K562 (cell line): ENCODE measurements around the gene ATF6B. TPM values are rescaled to one million over a fixed set of nuclear protein-coding genes. Genes with fewer than 3 reads are reported as not detected.
A peak's percentile ranks its signal among the peaks of the same experiment; 100 is the strongest.

ENCODE experiments used
- ATF4 ChIP-seq: fragments of 450-650 bp; formaldehyde crosslinking; IDR thresholded peaks from 2 replicates; pipeline ENCODE4 v1.4.0; 2022; ENCODE audit warnings: mild to moderate bottlenecking, moderate library complexity
- BRD4 ChIP-seq: fragments of 200-600 bp; sonication (generic); IDR thresholded peaks from 2 replicates; pipeline ENCODE4 v1.6.1; 2017; ENCODE audit warnings: inconsistent platforms
- CBFA2T2 ChIP-seq: fragments of 450-650 bp; conservative IDR thresholded peaks from 2 replicates; pipeline ENCODE4 v1.6.1; 2017; ENCODE audit warnings: mild to moderate bottlenecking
- CHD2 ChIP-seq: IDR thresholded peaks from 2 replicates; pipeline ENCODE4 v1.6.1; 2011; ENCODE audit warnings: low read depth, low read length
- COPS2 ChIP-seq: fragments of 450-650 bp; conservative IDR thresholded peaks from 2 replicates; pipeline ENCODE4 v1.6.1; 2016; ENCODE audit warnings: mild to moderate bottlenecking, moderate library complexity
- CREB1 ChIP-seq, 2 experiments: sonication (generic) in 1 of 2; formaldehyde crosslinking in 1 of 2; IDR thresholded peaks; 2 replicates each; pipeline versions ENCODE4 v1.6.1 to v1.8.0; 2012 to 2022; ENCODE audit warnings: inconsistent platforms in 1 of 2, mild to moderate bottlenecking in 1 of 2, missing genetic modification reagents in 1 of 2, moderate library complexity in 1 of 2
- CXXC5 ChIP-seq: fragments of 250-450 bp; sonication (Bioruptor Pico); IDR thresholded peaks from 2 replicates; pipeline ENCODE4 v1.8.0; 2022; ENCODE audit warnings: inconsistent platforms, mild to moderate bottlenecking, moderate library complexity
- DEAF1 ChIP-seq: fragments of 450-650 bp; formaldehyde crosslinking; IDR thresholded peaks from 2 replicates; pipeline ENCODE4 v1.4.0; 2020; ENCODE audit warnings: mild to moderate bottlenecking, moderate library complexity
- E2F6 ChIP-seq, 2 experiments: IDR thresholded peaks; 2 replicates each; pipeline ENCODE4 v1.6.1; 2011; ENCODE audit warnings: borderline replicate concordance in 1 of 2, control low read depth in 1 of 2, low read depth in 1 of 2, low read length in 1 of 2, mild to moderate bottlenecking in 1 of 2, mixed read lengths in 1 of 2, moderate library complexity in 1 of 2; ENCODE audit not compliant: insufficient read depth in 1 of 2, insufficient read length in 1 of 2, poor library complexity in 1 of 2, severe bottlenecking in 1 of 2; ENCODE audit errors: extremely low read depth in 1 of 2
- HCFC1 ChIP-seq: IDR thresholded peaks from 2 replicates; pipeline ENCODE4 v1.6.1; 2012; ENCODE audit warnings: low read depth, low read length, improper control_type of control experiment
- MCM2 ChIP-seq: fragments of 450-650 bp; IDR thresholded peaks from 2 replicates; pipeline ENCODE4 v1.6.1; 2017; ENCODE audit warnings: low read depth, mild to moderate bottlenecking
- MCM3 ChIP-seq: fragments of 450-650 bp; IDR thresholded peaks from 2 replicates; pipeline ENCODE4 v1.6.1; 2016
- MED1 ChIP-seq: sonication (generic); formaldehyde crosslinking; IDR thresholded peaks from 2 replicates; pipeline ENCODE4 v1.8.1; 2023; ENCODE audit warnings: missing genetic modification reagents, borderline replicate concordance
- POU5F1 ChIP-seq: fragments of 150-350 bp; IDR thresholded peaks from 2 replicates; pipeline ENCODE4 v1.6.1; 2014; ENCODE audit warnings: borderline replicate concordance, low read length, low read depth, mild to moderate bottlenecking; ENCODE audit not compliant: partially characterized antibody
- SETDB1 ChIP-seq: IDR thresholded peaks from one replicate; pipeline ENCODE4 v1.6.1; 2012; ENCODE audit warnings: low read length, control low read depth, inconsistent platforms
- SMAD4 ChIP-seq: fragments of 250-450 bp; sonication (Bioruptor Pico); conservative IDR thresholded peaks from 2 replicates; pipeline ENCODE4 v1.8.0; 2021; ENCODE audit warnings: inconsistent platforms, mild to moderate bottlenecking, moderate library complexity
- TAF7 ChIP-seq: fragments of 450-650 bp; IDR thresholded peaks from 2 replicates; pipeline ENCODE4 v1.6.1; 2016; ENCODE audit warnings: missing genetic modification characterization, missing compliant biosample characterization
- TCF3 ChIP-seq: sonication (generic); formaldehyde crosslinking; IDR thresholded peaks from 2 replicates; pipeline ENCODE4 v1.4.0; 2020; ENCODE audit warnings: mild to moderate bottlenecking, missing genetic modification reagents
- ZNF121 ChIP-seq: sonication (generic); formaldehyde crosslinking; conservative IDR thresholded peaks from 2 replicates; pipeline ENCODE4 v1.8.0; 2022; ENCODE audit warnings: missing genetic modification reagents
- ZNF354B ChIP-seq: fragments of 250-450 bp; sonication (Bioruptor Pico); IDR thresholded peaks from 2 replicates; pipeline ENCODE4 v1.4.0; 2020
- ZNF707 ChIP-seq: fragments of 250-450 bp; sonication (Bioruptor Pico); conservative IDR thresholded peaks from 2 replicates; pipeline ENCODE4 v1.8.0; 2022; ENCODE audit warnings: inconsistent platforms, mild to moderate bottlenecking, moderate library complexity
- ZNF778 ChIP-seq: fragments of 450-650 bp; formaldehyde crosslinking; IDR thresholded peaks from 2 replicates; pipeline ENCODE4 v1.4.0; 2020; ENCODE audit warnings: mild to moderate bottlenecking, moderate library complexity
- polyA plus RNA-seq, 8 experiments: library from polyadenylated mRNA; depleted of rRNA in 4 of 8; stranded (reverse) in 5 of 8; unstranded in 3 of 8; fragments of >200 nt; fragmentation: Nextera tagmentation in 2 of 8; fragmentation: Illumina TruSeq in 1 of 8; extraction: Ambion mirVana in 2 of 8; extraction: Trizol in 1 of 8; gene quantifications; 2 replicates each; pipeline versions ENCODE4 v1.2.1 to v1.2.3, GENCODE V29; 2011 to 2014; ENCODE audit warnings: inconsistent platforms in 1 of 8, missing spikeins in 1 of 8
- total RNA-seq, 7 experiments: library from RNA; depleted of rRNA in 6 of 7; stranded (reverse); fragments of >200 nt in 6 of 7; fragmentation: Illumina TruSeq in 2 of 7; extraction: Trizol in 2 of 7; gene quantifications; 2 replicates each; pipeline versions ENCODE4 v1.2.1 to v1.2.3, GENCODE V29; 2011 to 2021; ENCODE audit warnings: low replicate concordance in 1 of 7
- TF ChIP-seq, protein P1 (sequence below): fragments of 250-450 bp; sonication (Bioruptor Pico); IDR thresholded peaks from 2 replicates; pipeline ENCODE4 v1.8.0; 2021; ENCODE audit warnings: moderate library complexity, mild to moderate bottlenecking, inconsistent platforms

ATF6B gene
- total and polyA plus RNA-seq, 9 of the 15 experiments (the other 6 are each of a cell fraction or from before 2014, with no cell fraction given) = 20.7 to 131 (median 31.7) TPM

- TF ChIP-seq MCM3 (no peak), ZNF707 (CRISPR knock-in tag) (no peak), ZNF778 (no peak), E2F6 (IDR thresholded peaks at IDR 0.05; ENCODE audit: borderline replicate concordance in 1 of 2, extremely low read depth in 1 of 2, insufficient read depth in 1 of 2, insufficient read length in 1 of 2, low read depth in 1 of 2, low read length in 1 of 2, poor library complexity in 1 of 2, severe bottlenecking in 1 of 2) (peak; percentile 53 to 66), HCFC1 (peak; percentile 43; the same call in 1 of the 2 replicates), SMAD4 (CRISPR knock-in tag) (peak; percentile 61; the same call in 1 of the 2 replicates), BRD4 (no peak; the same call in 1 of the 2 replicates), COPS2 (no peak), CBFA2T2 (peak; percentile 53), CHD2 (no peak), DEAF1 (CRISPR knock-in tag) (peak; percentile 74; the same call in 1 of the 2 replicates), CREB1 (IDR thresholded peaks at IDR 0.05) (no peak; the same call in 1 of the 2 replicates), CREB1 (CRISPR knock-in tag; IDR thresholded peaks at IDR 0.05) (no peak), TCF3 (peak; percentile 44), POU5F1 (no peak), MCM2 (no peak), SETDB1 (no peak), ATF4 (CRISPR knock-in tag) (no peak), TAF7 (no peak), ZNF121 (CRISPR knock-in tag) (no peak), ZNF354B (CRISPR knock-in tag) (no peak), CXXC5 (CRISPR knock-in tag) (no peak), MED1 (CRISPR knock-in tag) (no peak)
- TF ChIP-seq, protein P1, sequence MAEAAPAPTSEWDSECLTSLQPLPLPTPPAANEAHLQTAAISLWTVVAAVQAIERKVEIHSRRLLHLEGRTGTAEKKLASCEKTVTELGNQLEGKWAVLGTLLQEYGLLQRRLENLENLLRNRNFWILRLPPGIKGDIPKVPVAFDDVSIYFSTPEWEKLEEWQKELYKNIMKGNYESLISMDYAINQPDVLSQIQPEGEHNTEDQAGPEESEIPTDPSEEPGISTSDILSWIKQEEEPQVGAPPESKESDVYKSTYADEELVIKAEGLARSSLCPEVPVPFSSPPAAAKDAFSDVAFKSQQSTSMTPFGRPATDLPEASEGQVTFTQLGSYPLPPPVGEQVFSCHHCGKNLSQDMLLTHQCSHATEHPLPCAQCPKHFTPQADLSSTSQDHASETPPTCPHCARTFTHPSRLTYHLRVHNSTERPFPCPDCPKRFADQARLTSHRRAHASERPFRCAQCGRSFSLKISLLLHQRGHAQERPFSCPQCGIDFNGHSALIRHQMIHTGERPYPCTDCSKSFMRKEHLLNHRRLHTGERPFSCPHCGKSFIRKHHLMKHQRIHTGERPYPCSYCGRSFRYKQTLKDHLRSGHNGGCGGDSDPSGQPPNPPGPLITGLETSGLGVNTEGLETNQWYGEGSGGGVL (CRISPR knock-in tag) = no peak
Observed at GRCh38 chr6:32154514-32155161, 26.6 kb upstream of the ATF6B start (continued).
